HUES6 (cell line): Measurements from ENCODE around the gene TMEM185B.

Experiments
- H3K27ac ChIP-seq: 2 replicates; pipeline ENCODE4 v1.7.0; 2013; ENCODE audit warnings: low read depth, mild to moderate bottlenecking, low read length, inconsistent platforms
- H3K27me3 ChIP-seq: 2 replicates; pipeline ENCODE4 v1.6.1; 2013; ENCODE audit warnings: low read length; ENCODE audit not compliant: control insufficient read depth, insufficient read depth
- H3K36me3 ChIP-seq: 2 replicates; pipeline ENCODE4 v1.6.1; 2013; ENCODE audit warnings: low read length; ENCODE audit not compliant: control insufficient read depth, insufficient read depth
- H3K4me1 ChIP-seq: 2 replicates; pipeline ENCODE4 v1.6.1; 2013; ENCODE audit warnings: low read length; ENCODE audit not compliant: control insufficient read depth, insufficient read depth
- H3K4me3 ChIP-seq: 2 replicates; pipeline ENCODE4 v1.5.1; 2013; ENCODE audit warnings: low read depth, low read length
- H3K9ac ChIP-seq: one replicate; pipeline ENCODE4 v1.6.1; 2013; ENCODE audit warnings: mild to moderate bottlenecking, low read length
- H3K9me3 ChIP-seq: 2 replicates; pipeline ENCODE4 v1.6.1; 2013; ENCODE audit warnings: low read depth, low read length; ENCODE audit not compliant: control insufficient read depth, insufficient read depth

Gene TMEM185B

GRCh38 chr2:120230515-120231471 lies 7.6 kb upstream of the TMEM185B start:
- Histone ChIP-seq H3K4me3 (no peak overlapping the region), H3K9ac (no peak overlapping the region), H3K4me1 (no peaks in the 10 kb centered on the region), H3K27me3 (peaks cover 8% of the 10 kb centered on the region), H3K9me3 (no peaks in the 10 kb centered on the region), H3K36me3 (no peaks in the 10 kb centered on the region), H3K27ac (no peak overlapping the region)

GRCh38 chr2:120229341-120229740 lies 6.1 kb upstream of the TMEM185B start:
- peaks cover 21% of the 10 kb centered on the region for H3K27me3 ChIP-seq
- H3K9ac ChIP-seq = no peak overlapping the region
- H3K9me3 ChIP-seq = no peaks in the 10 kb centered on the region
- H3K4me3 ChIP-seq = no peak overlapping the region
- no peak overlapping the region for H3K27ac ChIP-seq
- no peaks in the 10 kb centered on the region for H3K36me3 ChIP-seq
- no peaks in the 10 kb centered on the region for H3K4me1 ChIP-seq

GRCh38 chr2:120228503-120228902 lies 5.3 kb upstream of the TMEM185B start:
- peaks cover 29% of the 10 kb centered on the region for H3K27me3 ChIP-seq
- H3K9ac ChIP-seq = no peak overlapping the region
- H3K9me3 ChIP-seq = no peaks in the 10 kb centered on the region
- H3K36me3 ChIP-seq = no peaks in the 10 kb centered on the region
- H3K27ac ChIP-seq = no peak overlapping the region
- H3K4me3 ChIP-seq = no peak overlapping the region
- peaks cover 6% of the 10 kb centered on the region; the same call in 1 of the 2 replicates for H3K4me1 ChIP-seq

- Histone ChIP-seq H3K9ac (no peak overlapping the region), H3K4me1 (peaks cover 6% of the 10 kb centered on the region; the same call in 1 of the 2 replicates), H3K27ac (no peak overlapping the region), H3K9me3 (peaks cover 4% of the 10 kb centered on the region), H3K36me3 (0 out of 2 replicates have a peak, but pooled peaks cover 2% of the 10 kb centered on the region), H3K4me3 (no peak overlapping the region), H3K27me3 (peaks cover 35% of the 10 kb centered on the region)
These were observed 4.2 kb upstream of the TMEM185B start for GRCh38 chr2:120227111-120227991.

GRCh38 chr2:120226316-120226715 lies 3.1 kb upstream of the TMEM185B start:
- Histone ChIP-seq H3K36me3 (0 out of 2 replicates have a peak, but pooled peaks cover 7% of the 10 kb centered on the region), H3K27me3 (peaks cover 39% of the 10 kb centered on the region), H3K9me3 (peaks cover 8% of the 10 kb centered on the region), H3K27ac (no peak overlapping the region), H3K9ac (no peak overlapping the region), H3K4me1 (peaks cover 6% of the 10 kb centered on the region; the same call in 1 of the 2 replicates), H3K4me3 (no peak overlapping the region)

- H3K27ac ChIP-seq = no peak overlapping the region
- H3K36me3 ChIP-seq = 0 out of 2 replicates have a peak, but pooled peaks cover 7% of the 10 kb centered on the region
- H3K4me3 ChIP-seq = no peak overlapping the region
- no peak overlapping the region for H3K9ac ChIP-seq
- peaks cover 6% of the 10 kb centered on the region; the same call in 1 of the 2 replicates for H3K4me1 ChIP-seq
- H3K27me3 ChIP-seq = peaks cover 39% of the 10 kb centered on the region
- H3K9me3 ChIP-seq = peaks cover 8% of the 10 kb centered on the region
These were observed 2.4 kb upstream of the TMEM185B start for GRCh38 chr2:120225549-120226065.

- no peak overlapping the region for H3K9ac ChIP-seq
- 0 out of 2 replicates have a peak, but pooled peaks cover 7% of the 10 kb centered on the region for H3K36me3 ChIP-seq
- H3K27ac ChIP-seq = no peak overlapping the region
- H3K4me3 ChIP-seq = no peak overlapping the region
- H3K4me1 ChIP-seq = peaks cover 6% of the 10 kb centered on the region; the same call in 1 of the 2 replicates
- peaks cover 39% of the 10 kb centered on the region for H3K27me3 ChIP-seq
- peaks cover 8% of the 10 kb centered on the region for H3K9me3 ChIP-seq
These were observed 1.7 kb upstream of the TMEM185B start for GRCh38 chr2:120224735-120225548.

- peaks cover 8% of the 10 kb centered on the region for H3K9me3 ChIP-seq
- no peak overlapping the region for H3K27ac ChIP-seq
- 0 out of 2 replicates have a peak, but pooled peaks cover 7% of the 10 kb centered on the region for H3K36me3 ChIP-seq
- no peak overlapping the region for H3K9ac ChIP-seq
- peaks cover 39% of the 10 kb centered on the region for H3K27me3 ChIP-seq
- peaks cover 6% of the 10 kb centered on the region; the same call in 1 of the 2 replicates for H3K4me1 ChIP-seq
- peak overlapping the region; percentile 73; the same call in 1 of the 2 replicates for H3K4me3 ChIP-seq
These were observed 1.1 kb upstream of the TMEM185B start for GRCh38 chr2:120224256-120224655.

GRCh38 chr2:120222186-120223033 lies 790 bp downstream of the TMEM185B start:
- peaks cover 8% of the 10 kb centered on the region for H3K9me3 ChIP-seq
- H3K9ac ChIP-seq = peak overlapping the region; percentile 86
- H3K27me3 ChIP-seq = peaks cover 39% of the 10 kb centered on the region
- H3K4me1 ChIP-seq = peaks cover 6% of the 10 kb centered on the region; the same call in 1 of the 2 replicates
- 0 out of 2 replicates have a peak, but pooled peaks cover 7% of the 10 kb centered on the region for H3K36me3 ChIP-seq
- H3K27ac ChIP-seq = no peak overlapping the region
- H3K4me3 ChIP-seq = peak overlapping the region; percentile 73
